Endothelial cell (in vitro differentiated cells): ENCODE measurements around the gene PRKCA. TPM values are rescaled to one million over a fixed set of nuclear protein-coding genes. Genes with fewer than 3 reads are reported as not detected.

Source experiments
- DNase-seq: peaks from one replicate; pipeline ENCODE4 v3.0.0; 2021; ENCODE audit warnings: low spot score
- H3K27ac Mint-ChIP-seq: one replicate; pipeline ENCODE4 v1.8.0; 2021; ENCODE audit warnings: mixed read lengths, inconsistent platforms; ENCODE audit not compliant: unreplicated experiment
- H3K27me3 Mint-ChIP-seq: one replicate; pipeline ENCODE4 v1.8.0; 2021; ENCODE audit warnings: mild to moderate bottlenecking, moderate library complexity, mixed read lengths, inconsistent platforms; ENCODE audit not compliant: unreplicated experiment
- H3K36me3 Mint-ChIP-seq: one replicate; pipeline ENCODE4 v1.8.0; 2021; ENCODE audit warnings: mild to moderate bottlenecking, low read depth, mixed read lengths, inconsistent platforms; ENCODE audit not compliant: unreplicated experiment
- H3K4me1 Mint-ChIP-seq: one replicate; pipeline ENCODE4 v1.8.0; 2021; ENCODE audit warnings: mild to moderate bottlenecking, mixed read lengths, inconsistent platforms; ENCODE audit not compliant: unreplicated experiment
- H3K4me3 Mint-ChIP-seq: one replicate; pipeline ENCODE4 v1.8.0; 2021; ENCODE audit warnings: mild to moderate bottlenecking, mixed read lengths, inconsistent platforms; ENCODE audit not compliant: unreplicated experiment
- H3K9me3 Mint-ChIP-seq: one replicate; pipeline ENCODE4 v1.8.0; 2021; ENCODE audit warnings: mixed read lengths, inconsistent platforms; ENCODE audit not compliant: unreplicated experiment
- total RNA-seq: library from RNA; stranded (reverse); fragmentation: NEBNext Ultra II Directional; extraction: Animal tissue kit (Norgen Biotek cat#: 25700); gene quantifications from one replicate; pipeline ENCODE4 v1.2.1, GENCODE V29; 2021; ENCODE audit not compliant: unreplicated experiment
- TF ChIP-seq, protein P1 (sequence below): fragments of 200-600 bp; sonication (generic); IDR thresholded peaks from one replicate; pipeline ENCODE4 v1.5.0; 2021; ENCODE audit warnings: antibody characterized with exemption; ENCODE audit not compliant: unreplicated experiment

The PRKCA gene
- total RNA-seq, 1 donor from 2014 or later, result 2.1 TPM

- no peak for DNase-seq
- Mint-ChIP-seq H3K36me3 (peaks cover 4% of the 10 kb centered on the region), H3K9me3 (no peaks in the 10 kb centered on the region), H3K4me1 (peaks cover 18% of the 10 kb centered on the region), H3K27ac (peak overlapping the region; percentile 20), H3K4me3 (peak overlapping the region; percentile 72), H3K27me3 (peaks cover 14% of the 10 kb centered on the region)
- TF ChIP-seq, protein P1, sequence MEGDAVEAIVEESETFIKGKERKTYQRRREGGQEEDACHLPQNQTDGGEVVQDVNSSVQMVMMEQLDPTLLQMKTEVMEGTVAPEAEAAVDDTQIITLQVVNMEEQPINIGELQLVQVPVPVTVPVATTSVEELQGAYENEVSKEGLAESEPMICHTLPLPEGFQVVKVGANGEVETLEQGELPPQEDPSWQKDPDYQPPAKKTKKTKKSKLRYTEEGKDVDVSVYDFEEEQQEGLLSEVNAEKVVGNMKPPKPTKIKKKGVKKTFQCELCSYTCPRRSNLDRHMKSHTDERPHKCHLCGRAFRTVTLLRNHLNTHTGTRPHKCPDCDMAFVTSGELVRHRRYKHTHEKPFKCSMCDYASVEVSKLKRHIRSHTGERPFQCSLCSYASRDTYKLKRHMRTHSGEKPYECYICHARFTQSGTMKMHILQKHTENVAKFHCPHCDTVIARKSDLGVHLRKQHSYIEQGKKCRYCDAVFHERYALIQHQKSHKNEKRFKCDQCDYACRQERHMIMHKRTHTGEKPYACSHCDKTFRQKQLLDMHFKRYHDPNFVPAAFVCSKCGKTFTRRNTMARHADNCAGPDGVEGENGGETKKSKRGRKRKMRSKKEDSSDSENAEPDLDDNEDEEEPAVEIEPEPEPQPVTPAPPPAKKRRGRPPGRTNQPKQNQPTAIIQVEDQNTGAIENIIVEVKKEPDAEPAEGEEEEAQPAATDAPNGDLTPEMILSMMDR, result no peak
These were observed 2.1 kb downstream of the PRKCA start for GRCh38 chr17:66304304-66305174.

DNA sequence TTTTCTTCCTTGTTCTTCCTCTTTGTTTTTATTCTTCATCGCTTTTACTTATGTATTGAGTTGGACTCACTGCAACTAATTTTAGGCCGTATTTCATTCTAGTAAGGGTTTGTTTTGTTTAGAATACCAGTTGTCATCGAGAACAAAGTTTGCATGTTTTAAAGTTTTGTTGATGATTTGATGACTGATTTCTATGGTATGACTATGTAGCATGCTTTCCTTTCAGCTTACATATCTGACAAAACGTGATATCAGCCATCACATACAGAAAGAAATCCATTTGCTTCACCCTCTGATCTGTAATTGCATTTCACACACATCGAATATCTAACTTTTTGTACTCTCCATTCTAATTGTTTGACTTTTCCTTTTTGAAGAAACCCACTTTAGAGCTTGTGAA, 4.0 kb downstream of the PRKCA start:
- Mint-ChIP-seq H3K9me3 (no peaks in the 10 kb centered on the region), H3K36me3 (peaks cover 3% of the 10 kb centered on the region), H3K27ac (no peak overlapping the region), H3K27me3 (peaks cover 8% of the 10 kb centered on the region), H3K4me3 (no peak overlapping the region), H3K4me1 (peaks cover 17% of the 10 kb centered on the region)
- no peak for DNase-seq
- TF ChIP-seq, protein P1, result no peak

GRCh38 chr17:66307257-66307656, 4.8 kb downstream of the PRKCA start:
- Mint-ChIP-seq H3K36me3 (no peaks in the 10 kb centered on the region), H3K9me3 (no peaks in the 10 kb centered on the region), H3K27me3 (peaks cover 8% of the 10 kb centered on the region), H3K27ac (no peak overlapping the region), H3K4me3 (no peak overlapping the region), H3K4me1 (peaks cover 15% of the 10 kb centered on the region)
- TF ChIP-seq, protein P1, result no peak
- DNase-seq, result no peak

DNA sequence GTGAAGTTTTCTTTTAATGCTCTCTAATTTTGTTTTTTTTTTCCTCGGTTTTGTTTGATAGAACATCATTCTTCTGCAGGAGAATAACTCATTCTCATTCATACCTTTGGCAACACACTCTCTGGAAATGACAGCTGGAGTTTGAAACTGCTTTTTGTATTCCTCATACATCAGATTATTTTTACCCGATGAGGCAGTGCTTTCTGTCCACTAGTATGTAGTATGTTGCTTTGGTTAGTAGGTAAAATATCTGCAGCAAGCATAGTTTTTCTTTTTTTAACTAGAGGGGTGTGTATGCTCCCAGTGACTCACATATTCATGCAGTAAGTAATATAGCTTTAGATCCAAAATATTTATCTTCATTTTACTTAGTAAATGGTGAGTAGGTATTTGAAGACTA, 6.4 kb downstream of the PRKCA start:
- H3K27ac Mint-ChIP-seq, result no peak overlapping the region
- TF ChIP-seq, protein P1, result no peak
- H3K4me3 Mint-ChIP-seq, result no peak overlapping the region
- no peaks in the 10 kb centered on the region for H3K9me3 Mint-ChIP-seq
- no peak for DNase-seq
- no peaks in the 10 kb centered on the region for H3K36me3 Mint-ChIP-seq
- peaks cover 12% of the 10 kb centered on the region for H3K4me1 Mint-ChIP-seq
- H3K27me3 Mint-ChIP-seq, result peaks cover 6% of the 10 kb centered on the region

- H3K9me3 Mint-ChIP-seq, result no peaks in the 10 kb centered on the region
- TF ChIP-seq, protein P1, result no peak
- H3K27ac Mint-ChIP-seq, result no peak overlapping the region
- H3K4me1 Mint-ChIP-seq, result peaks cover 4% of the 10 kb centered on the region
- H3K36me3 Mint-ChIP-seq, result no peaks in the 10 kb centered on the region
- no peak overlapping the region for H3K4me3 Mint-ChIP-seq
- no peak for DNase-seq
- H3K27me3 Mint-ChIP-seq, result peaks cover 1% of the 10 kb centered on the region
These were observed 7.4 kb downstream of the PRKCA start for GRCh38 chr17:66309793-66310192.
